ENCODE measurements around the gene CDK14.
"Not testable (repeated sequence)": the region's sequence is repeated elsewhere in the genome, so short reads cannot be mapped to it uniquely, and the experiment has no call there.

Gene CDK14

DNA sequence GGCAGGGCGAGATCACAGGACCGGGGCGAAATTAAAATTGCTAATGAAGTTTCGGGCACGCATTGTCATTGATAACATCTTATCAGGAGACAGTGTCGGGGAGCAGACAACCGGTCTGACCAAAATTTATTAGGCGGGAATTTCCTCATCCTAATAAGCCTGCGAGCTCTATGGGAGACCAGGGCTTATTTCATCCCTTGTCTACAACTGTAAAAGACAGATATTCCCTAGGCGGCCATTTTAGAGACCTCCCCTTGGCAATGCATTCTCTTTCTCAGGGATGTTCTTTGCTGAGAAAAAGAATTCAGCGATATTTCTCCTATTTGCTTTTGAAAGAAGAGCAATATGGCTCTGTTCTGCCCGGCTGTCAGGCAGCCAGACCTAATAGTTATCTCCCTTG lies 198.1 kb downstream of the CDK14 start:
- DNase-seq (ENCODE audit: low spot score), result not testable (repeated sequence)

DNA sequence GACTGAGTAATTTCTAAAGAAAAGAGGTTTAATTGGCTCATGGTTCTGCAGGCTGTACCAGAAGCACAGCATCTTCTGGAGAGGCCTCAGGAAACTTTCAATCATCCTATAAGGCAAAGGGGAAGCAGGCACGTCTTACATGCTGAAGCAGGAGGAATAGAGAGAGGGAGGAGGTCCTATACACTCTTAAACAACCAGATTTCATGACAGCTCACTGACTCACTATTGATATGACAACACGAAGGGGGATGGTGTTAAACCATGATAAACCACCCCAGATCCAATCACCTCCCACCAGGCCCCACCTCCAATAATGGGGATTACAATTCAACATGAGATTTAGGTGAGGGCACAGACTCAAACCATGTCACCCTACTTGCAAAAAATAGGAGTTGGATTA lies 201.5 kb downstream of the CDK14 start:
- no peak for DNase-seq (ENCODE audit: low spot score)

DNA sequence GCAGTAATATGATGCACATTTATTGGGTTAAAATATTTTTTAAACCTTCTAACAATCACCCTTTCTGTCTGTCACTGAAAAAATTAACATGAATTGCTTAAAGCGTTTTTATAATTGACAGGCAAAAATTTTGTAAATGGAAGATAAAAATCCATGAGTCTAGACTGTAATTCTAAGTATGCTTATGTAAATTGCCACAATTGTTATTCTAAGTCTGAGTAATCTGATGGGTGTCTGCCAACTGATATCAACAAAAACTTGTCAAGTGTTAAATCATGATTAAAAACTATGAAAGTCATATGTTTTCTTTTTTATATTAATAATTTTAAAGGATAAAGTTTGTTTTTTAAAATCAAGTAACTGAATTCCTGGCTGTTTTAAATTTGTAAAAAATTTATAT lies 208.2 kb downstream of the CDK14 start:
- DNase-seq (ENCODE audit: low spot score), result no peak

DNA sequence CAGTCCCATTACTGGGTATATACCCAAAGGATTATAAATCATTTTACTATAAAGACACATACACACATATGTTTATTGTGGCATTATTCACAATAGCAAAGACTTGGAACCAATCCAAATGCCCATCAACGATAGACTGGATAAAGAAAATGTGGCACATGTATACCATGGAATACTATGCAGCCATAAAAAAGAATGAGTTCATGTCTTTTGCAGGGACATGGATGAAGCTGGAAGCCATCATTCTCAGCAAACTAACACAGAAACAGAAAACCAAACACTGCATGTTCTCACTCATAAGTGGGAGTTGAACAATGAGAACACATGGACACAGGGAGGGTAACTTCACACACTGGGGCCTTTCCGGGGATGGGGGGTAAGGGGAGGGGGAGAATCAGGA lies 219.4 kb downstream of the CDK14 start:
- DNase-seq (ENCODE audit: low spot score), result not testable (repeated sequence)

DNA sequence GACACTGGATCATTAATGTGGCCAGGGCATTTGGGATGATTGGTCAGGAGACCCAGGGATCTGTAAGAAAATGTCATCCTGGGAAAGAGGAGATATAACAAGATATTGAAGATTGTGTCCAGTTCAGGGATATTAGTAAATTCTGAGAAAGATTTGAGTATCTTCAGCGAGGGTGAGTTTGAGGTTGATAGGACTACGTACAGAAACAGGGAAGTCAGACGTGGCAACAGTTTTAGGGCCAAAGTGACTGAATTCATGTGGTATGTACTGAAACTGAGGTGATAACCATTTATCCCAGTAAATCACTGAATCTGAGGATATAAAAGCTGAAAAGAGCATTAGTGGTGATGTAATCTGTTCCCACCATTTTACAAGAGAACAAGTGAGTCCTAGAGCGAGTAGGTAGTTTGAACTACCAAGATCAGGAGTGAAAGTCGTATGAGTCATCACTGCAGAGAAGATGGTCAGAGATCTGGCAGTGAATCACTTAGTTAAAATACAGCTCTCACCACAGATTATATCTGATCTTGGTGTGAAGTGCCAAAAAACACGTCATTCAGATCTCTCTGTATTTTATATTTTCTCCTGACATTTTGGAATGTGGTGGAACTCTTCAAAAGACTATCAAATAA lies 220.5 kb downstream of the CDK14 start:
- no peak for DNase-seq (ENCODE audit: low spot score)

DNA sequence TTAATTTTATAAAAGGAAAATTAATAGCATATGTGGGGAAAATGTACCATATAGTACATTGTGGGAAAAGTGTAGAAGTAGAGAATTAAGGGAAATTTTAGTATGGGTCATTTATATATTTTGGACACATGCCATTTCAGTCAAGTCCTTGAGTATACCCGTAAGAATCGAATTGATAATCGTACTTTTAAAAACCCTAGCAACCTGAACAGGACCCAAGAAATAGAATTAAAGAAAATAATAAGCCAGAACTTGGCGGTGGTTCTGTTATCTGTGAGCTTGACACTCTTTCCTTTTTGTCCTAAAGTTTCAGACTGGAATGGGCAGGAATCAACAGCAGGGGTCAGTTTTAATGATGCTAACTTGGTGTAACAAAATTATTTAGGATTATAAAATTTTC lies 221.0 kb downstream of the CDK14 start:
- no peak for DNase-seq (ENCODE audit: low spot score)

DNA sequence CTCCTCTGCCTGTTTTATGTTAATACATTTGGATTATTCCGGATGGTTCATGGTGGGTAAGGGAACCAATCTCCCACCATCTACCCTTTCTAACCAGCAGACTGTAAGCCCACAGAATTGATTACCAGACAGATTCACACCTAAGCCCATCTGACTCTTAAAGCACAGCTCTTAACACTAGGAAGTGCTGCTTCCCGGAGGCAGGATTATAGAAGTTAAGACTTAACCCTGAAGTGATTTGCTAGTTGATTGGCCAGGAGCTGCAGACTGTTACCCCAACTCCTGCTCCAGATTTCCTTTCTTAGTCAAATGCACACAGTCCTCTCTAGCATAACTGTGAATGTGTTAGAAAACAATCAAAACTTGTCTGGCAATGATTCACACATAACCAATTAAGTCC lies 221.7 kb downstream of the CDK14 start:
- no peak for DNase-seq (ENCODE audit: low spot score)

DNA sequence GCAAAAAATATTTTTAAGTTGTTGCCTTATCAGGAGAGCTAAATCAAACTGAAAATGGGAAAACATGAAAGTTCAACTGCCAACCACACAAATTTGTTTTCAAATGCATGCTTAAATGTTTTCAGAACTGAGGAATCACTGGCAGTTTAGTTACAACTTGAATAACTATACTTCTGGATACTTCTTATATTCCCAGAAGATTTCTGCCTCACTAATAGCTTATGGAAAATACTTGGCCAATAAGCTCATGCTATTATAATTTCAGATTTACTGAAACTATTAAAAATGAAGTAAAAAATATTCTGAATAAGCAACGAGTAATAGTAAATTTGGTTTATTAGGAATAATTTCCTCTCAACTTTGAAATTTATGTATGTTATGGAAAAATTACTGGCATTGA lies 222.2 kb downstream of the CDK14 start:
- DNase-seq (ENCODE audit: low spot score), result no peak

DNA sequence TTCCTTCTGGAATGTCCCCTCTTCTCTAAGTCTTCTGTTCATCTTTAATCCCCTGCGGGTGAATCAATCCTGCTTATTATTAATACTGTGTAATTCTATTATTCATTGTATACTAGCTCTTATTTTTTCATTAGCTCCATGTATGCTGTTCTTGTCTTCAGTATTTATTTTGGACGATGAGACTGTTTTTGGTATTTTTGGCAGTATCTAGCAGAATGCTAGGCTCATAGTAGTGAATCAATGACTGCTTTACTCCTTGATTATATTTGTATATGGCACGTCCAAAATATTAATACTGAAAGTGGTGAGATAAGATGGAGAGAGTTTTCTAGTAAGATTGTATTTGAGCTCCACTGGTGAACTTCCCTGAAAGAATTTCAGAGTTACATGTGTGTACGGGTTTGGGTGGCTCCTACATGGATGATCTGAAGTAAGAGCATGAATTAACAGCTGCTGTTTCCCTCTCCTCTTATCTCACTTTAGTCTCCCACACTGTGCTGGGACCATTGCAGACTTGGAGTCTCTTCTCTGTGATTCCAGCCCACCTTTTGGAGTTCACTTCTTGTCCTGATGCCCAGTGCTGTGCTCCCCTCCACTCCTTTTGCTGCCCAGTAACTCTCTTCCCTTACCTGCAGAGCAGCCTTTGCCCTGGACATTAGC lies 226.0 kb downstream of the CDK14 start:
- DNase-seq (ENCODE audit: low spot score), result no peak

DNA sequence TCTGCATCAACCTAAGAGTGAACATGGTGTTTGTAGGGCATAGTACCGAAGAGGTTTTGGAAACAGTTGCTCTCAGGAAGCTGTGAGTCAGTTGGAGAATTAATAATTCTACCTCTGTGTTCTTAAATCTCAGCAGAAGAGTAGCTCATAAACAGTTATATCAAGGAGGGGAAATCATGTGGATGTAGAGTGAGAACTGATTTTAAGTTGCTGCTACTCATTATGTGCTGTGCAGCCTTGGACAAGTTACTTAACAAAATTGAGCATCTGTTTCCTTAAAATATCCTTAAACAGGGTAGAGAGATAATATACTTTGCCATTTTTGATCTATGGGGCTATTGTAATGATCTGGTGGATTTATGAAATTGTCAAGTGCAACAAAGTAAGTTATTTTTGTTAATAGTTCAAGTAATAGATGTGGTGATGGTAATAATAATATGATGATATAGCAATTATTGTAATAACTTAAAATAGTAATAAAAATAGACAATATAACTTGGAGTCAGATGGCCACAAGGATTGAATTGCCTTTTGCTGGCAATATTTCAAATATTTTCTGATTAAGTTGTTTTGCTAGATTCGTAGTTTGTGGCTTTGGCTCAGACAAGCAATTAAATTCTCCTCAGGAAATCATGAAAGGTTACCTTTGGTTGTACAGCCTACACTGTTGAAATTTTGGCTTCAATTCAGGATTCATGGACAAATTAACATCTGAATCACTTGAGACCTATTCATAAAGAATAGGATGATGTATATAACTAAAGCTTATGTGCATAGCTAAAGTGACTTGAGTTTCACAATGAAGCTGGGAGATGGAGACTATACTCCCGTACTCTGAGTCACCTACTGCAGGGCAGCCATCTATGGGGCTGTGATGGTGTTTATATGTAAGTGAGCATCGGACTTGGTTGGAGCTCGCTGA lies 228.5 kb downstream of the CDK14 start:
- no peak for DNase-seq (ENCODE audit: low spot score)

DNA sequence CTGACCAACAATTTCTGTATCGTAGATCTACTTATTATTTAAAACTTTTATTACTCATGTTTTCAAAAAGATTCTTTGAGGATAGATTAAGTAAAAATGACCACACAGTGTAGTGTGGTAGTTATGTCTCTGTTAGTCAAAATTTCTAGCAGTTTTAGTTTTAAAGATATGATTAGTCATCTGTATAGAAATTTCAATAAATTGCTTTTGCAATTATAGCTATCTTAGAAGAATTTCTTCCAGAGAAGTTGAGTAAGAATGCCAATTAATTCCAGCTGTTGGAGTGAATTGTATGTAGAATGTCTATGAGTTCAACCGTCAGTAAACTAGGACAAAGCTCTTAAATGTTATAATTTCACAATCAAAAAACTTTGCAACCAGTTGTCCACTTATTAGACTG lies 229.7 kb downstream of the CDK14 start:
- DNase-seq (ENCODE audit: low spot score), result no peak

DNA sequence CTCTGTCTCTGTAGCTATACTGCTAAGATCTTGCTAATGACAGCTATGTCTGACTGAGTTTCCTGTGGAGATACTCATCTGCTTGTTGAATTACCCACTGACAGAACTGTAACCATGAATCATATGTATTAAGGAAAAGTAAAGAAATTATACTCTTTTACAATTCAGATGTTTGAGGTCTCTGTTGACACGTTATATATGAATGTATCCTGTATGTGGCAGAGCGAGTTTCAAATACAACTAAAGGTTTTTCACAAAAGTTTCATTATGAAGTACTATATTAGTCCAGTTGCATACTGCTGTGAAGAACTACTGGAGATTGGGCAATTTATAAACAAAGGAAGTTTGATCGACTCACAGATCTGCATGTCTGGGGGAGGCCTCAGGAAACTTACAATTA lies 232.5 kb downstream of the CDK14 start:
- DNase-seq (ENCODE audit: low spot score), result no peak

DNA sequence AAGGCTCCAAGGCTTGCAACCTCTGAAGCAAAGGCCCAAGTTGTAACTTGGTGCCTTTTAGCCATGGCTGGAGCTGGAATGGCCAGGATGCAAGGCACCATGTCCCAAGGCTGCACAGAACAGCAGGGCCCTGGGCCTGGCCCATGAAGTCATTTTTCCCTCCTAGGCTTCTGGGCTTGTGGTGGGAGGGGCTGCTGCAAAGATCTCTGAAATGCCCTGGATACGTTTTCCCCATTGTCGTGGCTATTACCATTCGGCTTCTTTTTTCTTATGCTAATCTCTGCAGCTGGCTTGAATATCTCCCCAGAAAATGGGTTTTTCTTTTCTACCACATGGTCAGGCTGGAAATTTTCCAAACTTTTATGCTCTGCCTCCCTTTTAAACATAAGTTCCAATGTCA lies 234.2 kb downstream of the CDK14 start:
- DNase-seq (ENCODE audit: low spot score), result no peak

DNA sequence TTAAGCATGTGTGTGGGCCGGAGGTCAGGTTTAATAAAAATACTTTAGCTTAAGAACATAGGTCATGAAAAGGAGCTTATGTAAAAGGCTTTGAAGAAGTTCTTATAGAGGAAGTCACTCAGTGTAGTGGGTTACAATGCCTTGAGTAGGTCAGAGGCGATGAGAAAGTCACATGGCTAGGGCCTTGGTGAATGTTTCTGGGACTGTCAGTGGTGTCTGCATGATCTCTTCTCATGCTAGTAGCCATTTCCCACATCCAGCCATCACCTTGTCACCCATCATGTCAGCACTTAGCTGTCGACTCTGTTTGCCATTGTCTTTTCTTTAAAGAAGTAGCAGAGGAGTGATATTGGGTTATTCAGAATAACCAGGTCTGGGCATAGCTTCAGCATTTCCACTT lies 236.6 kb downstream of the CDK14 start:
- DNase-seq (ENCODE audit: low spot score), result no peak

DNA sequence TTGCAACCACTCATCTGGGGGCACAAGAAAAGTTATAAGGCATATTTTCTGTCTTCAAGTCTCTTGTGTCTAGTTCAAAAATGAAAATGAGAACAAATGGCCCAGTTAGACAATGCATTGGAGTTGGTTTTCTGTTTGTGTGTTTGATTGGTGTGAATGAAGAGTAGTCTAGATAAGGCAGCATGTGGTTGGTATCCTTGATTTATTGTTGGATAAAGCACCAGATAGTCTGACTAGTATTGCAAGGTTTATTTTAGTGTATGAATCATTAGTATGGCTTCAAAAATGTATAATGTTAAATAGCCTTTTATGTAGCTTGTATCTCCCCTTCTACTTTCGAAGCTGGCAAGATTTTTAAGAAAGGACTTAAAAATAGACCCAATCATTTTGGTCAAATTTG lies 237.3 kb downstream of the CDK14 start:
- DNase-seq (ENCODE audit: low spot score), result no peak

DNA sequence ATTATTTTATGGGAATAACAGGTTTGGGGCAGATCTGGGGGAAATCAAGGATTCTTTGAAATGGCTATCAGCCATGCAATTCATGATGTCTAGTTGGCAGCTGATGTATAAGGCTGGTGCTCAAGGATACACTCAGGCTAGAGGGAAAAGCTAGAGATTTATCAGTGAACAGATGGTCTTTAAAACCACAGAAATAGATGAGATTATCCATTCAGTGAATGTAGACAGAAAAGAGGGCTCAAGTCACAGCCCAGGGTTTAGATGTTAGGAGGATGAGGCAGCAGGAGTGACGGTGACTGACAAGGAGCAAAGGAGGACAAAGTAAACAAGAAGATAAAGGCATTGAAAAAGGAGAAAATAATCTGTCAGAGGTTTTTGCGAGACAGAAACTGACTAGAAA lies 238.7 kb downstream of the CDK14 start:
- DNase-seq (ENCODE audit: low spot score), result no peak

DNA sequence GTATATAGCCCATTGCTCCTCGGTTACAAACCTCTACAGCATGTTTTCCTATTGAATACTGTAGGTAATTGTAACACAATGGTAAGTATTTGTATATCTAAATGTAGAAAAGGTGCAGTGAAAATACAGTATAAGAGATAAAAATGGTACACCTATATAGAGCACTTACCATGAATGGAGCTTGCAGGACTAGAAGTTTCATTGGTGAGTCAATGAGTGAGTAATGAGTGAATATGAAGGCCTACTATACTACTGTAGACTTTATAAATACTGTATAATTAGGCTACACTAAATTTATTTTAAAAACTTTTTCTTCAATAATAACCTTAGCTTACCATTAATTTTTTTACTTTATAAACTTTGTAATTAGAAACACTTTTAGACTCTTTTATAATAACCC lies 239.7 kb downstream of the CDK14 start:
- no peak for DNase-seq (ENCODE audit: low spot score)

DNA sequence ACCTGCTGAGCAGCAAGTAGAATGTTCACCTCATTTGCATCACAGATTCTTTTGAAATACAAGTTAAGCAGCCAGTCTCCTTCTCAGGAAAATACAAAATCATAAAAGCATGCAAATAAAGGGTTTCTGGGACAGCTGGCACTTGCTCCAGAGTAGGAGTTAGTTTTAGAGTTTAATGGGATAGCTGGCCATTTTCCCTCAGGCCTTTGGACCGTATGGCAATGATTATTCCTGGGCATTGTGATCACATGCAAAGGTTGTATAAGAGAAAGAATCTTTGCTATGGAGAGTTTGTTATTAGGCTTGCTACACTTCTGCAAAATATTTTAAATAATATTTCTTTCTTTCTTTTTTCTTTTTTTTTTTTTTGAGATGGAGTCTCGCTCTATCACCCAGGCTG lies 240.8 kb downstream of the CDK14 start:
- DNase-seq (ENCODE audit: low spot score), result no peak

DNA sequence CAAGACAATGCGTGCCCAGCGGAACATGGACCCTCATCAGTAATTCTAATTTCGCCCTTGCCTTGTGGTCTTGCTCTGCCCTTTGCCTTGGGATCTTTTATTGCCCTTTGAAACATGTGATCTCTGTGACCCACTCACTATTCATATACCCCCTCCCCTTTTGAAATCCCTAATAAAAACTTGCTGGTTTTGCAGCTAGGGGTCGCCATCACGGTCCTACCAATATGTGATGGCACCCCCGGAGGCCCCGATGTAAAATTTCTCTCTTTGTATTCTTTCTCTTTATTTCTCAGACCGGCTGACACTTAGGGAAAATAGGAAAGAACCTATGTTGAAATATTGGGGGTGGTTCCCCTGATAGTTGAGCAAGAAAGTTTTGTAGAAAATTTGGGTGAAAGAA lies 242.7 kb downstream of the CDK14 start:
- no peak for DNase-seq (ENCODE audit: low spot score)

DNA sequence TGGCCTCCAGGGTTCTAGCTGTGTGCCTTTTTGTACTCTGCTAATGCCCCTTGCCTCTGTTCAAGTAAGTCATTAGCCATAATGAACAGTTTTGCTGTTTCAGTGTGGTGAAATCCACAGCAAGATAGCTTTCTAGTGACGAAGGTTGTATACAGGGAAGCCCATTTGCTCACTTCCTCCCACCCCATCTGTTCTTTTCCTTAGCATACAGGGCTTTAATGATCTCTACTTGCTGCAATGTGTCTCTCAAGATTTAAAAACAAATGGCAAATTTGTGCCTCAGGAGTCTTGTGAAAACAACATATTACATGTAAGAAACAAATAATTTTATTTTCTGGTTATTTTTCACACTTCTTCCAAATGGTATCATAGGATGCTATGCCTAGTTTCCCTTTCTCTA lies 243.2 kb downstream of the CDK14 start:
- no peak for DNase-seq (ENCODE audit: low spot score)

DNA sequence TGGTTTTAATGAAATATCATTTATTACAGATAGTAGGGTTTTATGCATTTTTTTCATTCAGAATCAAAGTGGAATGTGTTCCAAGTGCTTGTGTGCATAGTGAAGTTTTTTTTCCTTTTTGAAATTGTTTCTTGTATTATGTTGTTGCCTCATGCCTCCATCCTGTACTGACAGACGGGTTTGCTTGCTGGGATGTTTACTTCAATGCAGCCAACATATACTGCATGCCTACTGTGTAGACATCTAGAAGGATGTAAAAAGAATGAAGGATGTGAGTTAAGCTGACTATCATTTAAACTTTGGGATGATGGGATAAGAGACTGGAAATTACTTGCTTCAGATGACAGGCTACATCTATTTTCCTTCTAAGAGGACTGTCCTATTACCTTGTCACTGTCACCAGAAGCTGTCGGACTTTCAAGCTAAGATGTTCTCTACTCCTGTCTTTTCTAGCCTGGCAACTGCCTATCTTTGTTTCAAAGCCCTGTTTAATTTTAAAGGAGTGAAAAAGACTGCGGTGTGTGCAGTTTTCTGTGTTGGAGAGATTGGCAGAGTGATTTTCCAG lies 243.7 kb downstream of the CDK14 start:
- DNase-seq (ENCODE audit: low spot score), result no peak

DNA sequence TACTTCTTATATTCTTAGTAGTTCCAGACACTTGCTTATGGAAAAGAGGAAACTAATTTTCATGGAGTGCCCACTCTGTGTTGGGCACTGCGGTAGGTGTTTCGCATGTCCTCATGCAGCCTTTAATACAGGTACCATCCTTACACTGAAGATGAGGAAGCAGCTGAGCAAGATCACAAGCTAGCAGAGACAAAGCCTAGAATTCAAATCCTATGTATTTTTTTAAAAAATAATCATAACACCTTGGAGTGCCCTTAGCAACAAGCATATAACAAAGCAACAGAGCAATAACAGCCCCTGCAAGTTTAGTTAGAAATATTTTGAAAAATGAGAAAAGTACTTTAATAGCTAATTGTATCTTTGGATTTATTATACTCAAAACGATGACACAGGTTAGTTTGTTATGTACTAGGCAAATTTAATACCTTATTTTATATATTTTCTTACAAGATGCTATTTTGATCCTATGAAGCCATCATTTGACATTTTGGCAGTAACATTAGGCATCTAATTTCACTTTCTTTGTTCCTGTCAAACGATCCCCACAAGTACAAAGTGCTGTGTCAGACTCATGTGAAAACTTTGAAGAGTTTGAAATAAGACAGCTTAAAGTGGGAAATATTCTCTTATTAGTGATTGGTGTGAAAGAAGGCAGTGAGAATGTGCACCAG lies 245.8 kb downstream of the CDK14 start:
- no peak for DNase-seq (ENCODE audit: low spot score)
